ENCODE data around the gene CEND1. TPM values are rescaled to one million over a fixed set of nuclear protein-coding genes. Genes with fewer than 3 reads are reported as not detected.
A peak's percentile ranks its signal among the peaks of the same experiment; 100 is the strongest.

Gene CEND1
- total and polyA plus RNA-seq, 2 of the 4 experiments (the other 2 are of a cell fraction), result 0.90 to 4.0 TPM

DNA sequence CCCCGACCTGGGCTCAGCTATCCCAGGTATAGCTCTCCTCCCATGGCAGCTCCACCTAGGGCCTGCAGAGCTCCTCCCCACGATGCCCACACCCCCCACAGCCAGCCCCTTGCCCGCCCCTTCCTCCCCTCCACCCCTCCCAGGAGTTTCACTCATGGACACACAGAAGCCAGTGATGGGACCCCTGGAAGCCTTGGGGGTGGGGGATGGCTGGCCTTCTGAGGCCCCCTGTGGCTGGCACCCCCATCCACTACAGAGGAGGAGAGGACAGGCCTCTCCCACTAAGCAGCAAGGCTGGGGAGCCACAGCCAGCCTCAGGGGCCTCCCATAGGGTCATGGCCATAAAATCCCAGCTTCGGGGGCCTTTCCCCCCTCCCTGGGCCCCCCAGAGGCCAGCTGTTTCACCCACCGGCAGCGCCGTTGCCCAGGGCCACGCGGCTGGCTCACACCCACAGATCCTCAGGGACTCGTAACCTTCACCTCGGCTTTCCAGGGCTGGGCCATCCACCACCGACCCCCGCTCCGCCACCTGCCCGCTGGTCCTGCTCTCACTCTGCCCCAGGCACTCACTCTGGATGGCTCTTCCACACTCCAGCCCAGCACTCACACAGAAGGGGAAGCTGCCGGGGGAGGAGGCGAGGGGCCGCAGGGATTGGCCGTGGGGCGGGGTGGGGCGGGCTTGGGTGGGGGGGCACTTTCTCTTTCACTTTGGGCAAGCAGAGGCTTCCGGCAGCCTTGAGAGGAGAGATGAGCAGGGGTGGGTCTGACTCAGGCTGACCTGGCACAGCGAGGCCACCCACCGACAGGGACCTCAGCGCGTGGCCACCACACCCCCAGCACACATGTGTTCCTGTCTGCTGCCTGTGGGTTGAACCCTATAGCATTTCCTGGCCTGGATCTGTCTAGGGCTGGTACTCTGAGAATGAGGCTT, 6.0 kb upstream of the CEND1 start (continued):
- TF ChIP-seq MAZ (IDR thresholded peaks at IDR 0.05; ENCODE audit: borderline replicate concordance, low read depth, low read length) (0 out of 2 replicates have a peak, but pooled peaks have one; percentile 21), POLR2A (IDR thresholded peaks at IDR 0.05; ENCODE audit: low read depth, low read length) (peak; percentile 73)

DNA sequence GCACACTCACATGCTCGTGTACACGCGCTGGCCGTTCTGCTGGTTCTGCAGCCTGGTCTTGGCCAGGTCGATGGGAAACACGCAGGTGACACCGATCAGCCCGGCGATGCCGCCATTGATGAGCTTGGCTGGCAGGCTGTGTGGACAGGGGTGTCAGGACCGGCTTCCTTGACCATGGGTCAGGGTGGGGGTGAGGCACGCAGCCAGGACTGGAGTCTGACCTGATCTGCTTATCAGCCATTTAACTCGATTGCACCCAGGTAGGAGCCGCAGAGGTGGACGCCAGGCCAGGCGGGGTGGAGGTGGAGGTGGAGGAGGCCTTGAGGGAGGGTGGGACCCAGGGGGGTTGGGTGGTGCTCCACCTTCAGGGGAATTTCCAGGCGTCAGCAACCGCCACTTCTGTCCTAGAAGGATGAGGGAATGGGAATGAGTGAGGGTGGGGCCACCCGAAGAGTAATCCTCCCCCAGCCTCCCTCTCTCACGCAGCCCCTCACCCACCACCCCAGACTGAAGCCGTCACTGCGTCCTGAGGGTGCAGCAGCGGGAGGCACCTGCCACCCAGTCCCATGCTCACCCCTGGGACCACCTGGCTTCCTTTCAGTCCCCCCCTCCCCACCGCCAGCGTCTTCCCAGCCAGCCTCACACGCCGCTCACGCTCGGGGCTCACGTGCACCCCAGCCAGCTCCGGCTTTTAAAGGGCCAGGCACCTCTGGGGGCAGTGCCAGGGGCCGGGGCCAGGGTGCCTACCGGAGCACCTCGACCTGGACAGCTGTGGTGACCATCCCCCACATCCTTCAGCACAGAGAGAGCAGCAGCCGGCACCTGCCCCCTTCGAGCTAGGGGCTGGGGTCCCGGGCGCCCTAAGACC, 5.1 kb upstream of the CEND1 start:
- Histone ChIP-seq H3K4me3 (ENCODE audit: insufficient read depth, low read depth, low read length) (peak overlapping the region; percentile 88), H2AK5ac (ENCODE audit: low read depth, low read length) (peak overlapping the region; percentile 76; the same call in 1 of the 2 replicates), H2BK20ac (ENCODE audit: low read depth, low read length) (no peak overlapping the region), H3K9me1 (ENCODE audit: insufficient read depth, low read length) (peaks cover 6% of the 10 kb centered on the region; the same call in 1 of the 2 replicates), H3K18ac (ENCODE audit: low read depth, low read length) (no peak overlapping the region; the same call in 1 of the 2 replicates), H4K5ac (ENCODE audit: low read depth, low read length) (no peak overlapping the region), H2BK120ac (ENCODE audit: low read depth, low read length) (no peak overlapping the region), H4K91ac (ENCODE audit: insufficient read depth, low read depth, low read length) (no peak overlapping the region), H4K8ac (ENCODE audit: low read depth in 2 of 2, low read length in 2 of 2) (no peak overlapping the region; a peak in 1 of 4 replicates), H3K79me1 (ENCODE audit: low read depth in 1 of 2, low read length in 2 of 2) (peaks cover 0 to 25% of the 10 kb centered on the region in 2 experiments; a peak in 3 of 4 replicates), H2AK9ac (replicated peaks; ENCODE audit: low read depth, low read length, poor library complexity) (peak overlapping the region; percentile 95), H3K56ac (ENCODE audit: extremely low read depth, insufficient read depth, low read length) (no peak overlapping the region), H2BK5ac (ENCODE audit: low read depth, low read length, poor library complexity, severe bottlenecking) (peak overlapping the region; percentile 44), H3K4me1 (ENCODE audit: control insufficient read depth, insufficient read depth, low read length) (peaks cover 13% of the 10 kb centered on the region), H2AFZ (replicated peaks; ENCODE audit: low read length, poor library complexity) (peak overlapping the region; percentile 40), H3K4me2 (ENCODE audit: low read depth, low read length) (peak overlapping the region; percentile 97), H3K4ac (ENCODE audit: low read depth, low read length) (peak overlapping the region; percentile 72), H3K14ac (replicated peaks; ENCODE audit: low read depth, low read length) (no peak overlapping the region), H3K23ac (ENCODE audit: low read depth, low read length) (no peak overlapping the region), H4K20me1 (ENCODE audit: insufficient read depth, low read length) (peaks cover 18% of the 10 kb centered on the region), H3K27me3 (ENCODE audit: control insufficient read depth, insufficient read depth, low read length) (no peaks in the 10 kb centered on the region), H3K9ac (ENCODE audit: low read depth, low read length) (peak overlapping the region; percentile 42; the same call in 1 of the 2 replicates), H3K27ac (ENCODE audit: insufficient read depth, low read length) (peak overlapping the region; percentile 96), H2BK15ac (ENCODE audit: low read depth, low read length) (no peak overlapping the region; the same call in 2 of the 3 replicates), H3K9me3 (ENCODE audit: control insufficient read depth, insufficient read depth, low read length) (no peaks in the 10 kb centered on the region), H3K36me3 (ENCODE audit: control insufficient read depth, insufficient read depth, low read length) (peaks cover 30% of the 10 kb centered on the region; the same call in 1 of the 2 replicates)
- whole genome bisulfite sequencing, 2 experiments (ENCODE audit: extremely low coverage in 2 of 2, insufficient read length in 1 of 2), result 68% methylated on average over 12 of the region's 38 CpGs; no CpG with 5 or more reads in 1 of the 2 experiments
- dilution Hi-C loops (cut with HindIII; ENCODE audit: low sequenced_read_pairs, unreplicated experiment), result no loop called here
- ATAC-seq (ENCODE audit: low read depth) (no peak), DNase-seq (no peak)
- in situ Hi-C loops (cut with MboI; ENCODE audit: low sequenced_read_pairs), result no loop called here
- ChIA-PET CTCF (interaction anchor here (0.7 to 2.7 kb wide), 2 partner anchors 9 to 11 kb away, joined by 3 to 10 read pairs; no protein-coding TSS in a partner anchor), POLR2A (ENCODE audit: unreplicated experiment) (no interaction called here)
- intact Hi-C loops (cut with micrococcal nuclease), result no loop called here
- no TSS peak for BruUV-seq (replicated peaks)
- TF ChIP-seq RAD21 (IDR thresholded peaks at IDR 0.05; ENCODE audit: low read length) (no peak), RCOR1 (IDR thresholded peaks at IDR 0.05; ENCODE audit: insufficient replicate concordance, low read length) (no peak), FOS (IDR thresholded peaks at IDR 0.05; ENCODE audit: low read depth, low read length) (no peak), CHD1 (IDR thresholded peaks at IDR 0.05; ENCODE audit: low read depth, low read length) (no peak), SMC3 (IDR thresholded peaks at IDR 0.05; ENCODE audit: low read depth, low read length) (no peak), MAFK (IDR thresholded peaks at IDR 0.05; ENCODE audit: low read depth, low read length) (no peak), BHLHE40 (IDR thresholded peaks at IDR 0.05; ENCODE audit: low read depth, low read length) (peak; percentile 92), NFE2L2 (IDR thresholded peaks at IDR 0.05; ENCODE audit: low read depth, low read length) (no peak)
- TF ChIP-seq, protein P1, sequence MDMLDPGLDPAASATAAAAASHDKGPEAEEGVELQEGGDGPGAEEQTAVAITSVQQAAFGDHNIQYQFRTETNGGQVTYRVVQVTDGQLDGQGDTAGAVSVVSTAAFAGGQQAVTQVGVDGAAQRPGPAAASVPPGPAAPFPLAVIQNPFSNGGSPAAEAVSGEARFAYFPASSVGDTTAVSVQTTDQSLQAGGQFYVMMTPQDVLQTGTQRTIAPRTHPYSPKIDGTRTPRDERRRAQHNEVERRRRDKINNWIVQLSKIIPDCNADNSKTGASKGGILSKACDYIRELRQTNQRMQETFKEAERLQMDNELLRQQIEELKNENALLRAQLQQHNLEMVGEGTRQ (IDR thresholded peaks at IDR 0.05; ENCODE audit: low read depth, low read length), result peak; percentile 27; the same call in 1 of the 2 replicates
- TF ChIP-seq, protein P2, sequence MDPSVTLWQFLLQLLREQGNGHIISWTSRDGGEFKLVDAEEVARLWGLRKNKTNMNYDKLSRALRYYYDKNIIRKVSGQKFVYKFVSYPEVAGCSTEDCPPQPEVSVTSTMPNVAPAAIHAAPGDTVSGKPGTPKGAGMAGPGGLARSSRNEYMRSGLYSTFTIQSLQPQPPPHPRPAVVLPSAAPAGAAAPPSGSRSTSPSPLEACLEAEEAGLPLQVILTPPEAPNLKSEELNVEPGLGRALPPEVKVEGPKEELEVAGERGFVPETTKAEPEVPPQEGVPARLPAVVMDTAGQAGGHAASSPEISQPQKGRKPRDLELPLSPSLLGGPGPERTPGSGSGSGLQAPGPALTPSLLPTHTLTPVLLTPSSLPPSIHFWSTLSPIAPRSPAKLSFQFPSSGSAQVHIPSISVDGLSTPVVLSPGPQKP (IDR thresholded peaks at IDR 0.05; ENCODE audit: borderline replicate concordance, low read depth, low read length), result no peak

Data from IMR-90 (cell line).